Amniotic stem cell (primary cell): ENCODE results near the gene RPEL1.
"Not testable (repeated sequence)": the region's sequence is repeated elsewhere in the genome, so short reads cannot be mapped to it uniquely, and the experiment has no call there.

Source experiments
- DNase-seq: peaks from one replicate; lab custom pipeline; 2025; lab: John Stamatoyannopoulos, UW

The RPEL1 gene

GRCh38 chr10:103245587-103245986 lies at the start of gene RPEL1:
RPEL1 (plus strand) TSS chr10:103245887; CDS start chr10:103245997, 110 bp downstream.
- not testable (repeated sequence) for DNase-seq

- DNase-seq = no peak
Measured at GRCh38 chr10:103196516-103196915, 49.2 kb upstream of the RPEL1 start.

- no peak for DNase-seq
Measured at GRCh38 chr10:103197174-103197573, 48.5 kb upstream of the RPEL1 start.

- DNase-seq = no peak
Measured at GRCh38 chr10:103197903-103198302, 47.8 kb upstream of the RPEL1 start.

- DNase-seq = no peak
Measured at GRCh38 chr10:103198648-103199047, 47.0 kb upstream of the RPEL1 start.

- DNase-seq = no peak
Measured at GRCh38 chr10:103199488-103199887, 46.2 kb upstream of the RPEL1 start.

- DNase-seq = no peak
Measured at GRCh38 chr10:103202319-103202718, 43.4 kb upstream of the RPEL1 start.

GRCh38 chr10:103203466-103203865 lies 42.2 kb upstream of the RPEL1 start:
- DNase-seq = no peak

GRCh38 chr10:103204353-103205255 lies 41.1 kb upstream of the RPEL1 start:
- no peak for DNase-seq

GRCh38 chr10:103205401-103205800 lies 40.3 kb upstream of the RPEL1 start:
- DNase-seq = not testable (repeated sequence)

- DNase-seq = not testable (repeated sequence)
Measured at GRCh38 chr10:103206715-103207114, 39.0 kb upstream of the RPEL1 start.

- DNase-seq = no peak
Measured at GRCh38 chr10:103207141-103207540, 38.5 kb upstream of the RPEL1 start.

GRCh38 chr10:103207643-103208042 lies 38.0 kb upstream of the RPEL1 start:
- DNase-seq = not testable (repeated sequence)

GRCh38 chr10:103210262-103210661 lies 35.4 kb upstream of the RPEL1 start:
- not testable (repeated sequence) for DNase-seq

GRCh38 chr10:103215601-103216000 lies 30.1 kb upstream of the RPEL1 start:
- DNase-seq = no peak

GRCh38 chr10:103216362-103216761 lies 29.3 kb upstream of the RPEL1 start:
- not testable (repeated sequence) for DNase-seq

GRCh38 chr10:103224133-103224532 lies 21.6 kb upstream of the RPEL1 start:
- DNase-seq = no peak

- not testable (repeated sequence) for DNase-seq
Measured at GRCh38 chr10:103224721-103225120, 21.0 kb upstream of the RPEL1 start.

- DNase-seq = no peak
Measured at GRCh38 chr10:103225939-103226338, 19.7 kb upstream of the RPEL1 start.

- DNase-seq = no peak
Measured at GRCh38 chr10:103227416-103227815, 18.3 kb upstream of the RPEL1 start.

GRCh38 chr10:103231047-103231551 lies 14.6 kb upstream of the RPEL1 start:
- peak; percentile 89 for DNase-seq

- no peak for DNase-seq
Measured at GRCh38 chr10:103232131-103232673, 13.5 kb upstream of the RPEL1 start.
